Left ventricle myocardium superior (tissue), 1 donor: Measurements from ENCODE around the gene DTX2. TPM values are rescaled to one million over a fixed set of nuclear protein-coding genes. Genes with fewer than 3 reads are reported as not detected.
"Not testable (repeated sequence)": the region's sequence is repeated elsewhere in the genome, so short reads cannot be mapped to it uniquely, and the experiment has no call there.

Experiments
- ATAC-seq: fragments of 200-7000 bp; cut with Tn5 transposase; one replicate; pipeline ENCODE4 v1.9.1; 2020; ENCODE audit warnings: mild to moderate bottlenecking, moderate library complexity
- DNase-seq: peaks from one replicate; pipeline ENCODE4 v3.0.0-alpha.2; 2020
- intact Hi-C: fragments of 100-400 bp; cut with micrococcal nuclease; formaldehyde crosslinking; loops from one replicate; pipeline ENCODE4 v1.11.0; 2022
- total RNA-seq: library from RNA; stranded (reverse); fragmentation: NEBNext Ultra II Directional; extraction: Animal tissue kit (Norgen Biotek cat#: 25700); gene quantifications from one replicate; pipeline ENCODE4 v1.2.1, GENCODE V29; 2021
- donor health status: DM: no; HTN: yes; CAD: no; lungs with severe emphysema.

The DTX2 gene
- total RNA-seq, 1 donor from 2014 or later, result 9.3 TPM

DNA sequence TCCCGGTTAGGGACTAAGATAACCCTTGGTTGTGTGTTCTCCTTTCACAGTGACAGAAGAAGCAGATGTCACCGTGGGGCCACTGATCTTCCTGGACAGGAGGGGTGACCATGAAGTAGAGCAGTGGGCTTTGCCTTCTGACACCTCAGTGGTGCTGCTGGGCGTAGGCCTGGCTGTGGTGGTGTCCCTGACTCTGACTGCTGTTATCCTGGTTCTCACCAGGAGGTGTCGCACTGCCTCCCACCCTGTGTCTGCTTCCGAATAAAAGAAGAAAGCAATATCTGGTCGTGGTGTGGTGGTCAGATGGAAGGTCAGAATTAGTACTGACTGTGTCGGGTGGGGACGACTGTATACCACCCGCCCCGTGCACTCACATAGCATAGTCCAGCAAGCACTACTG is 19.7 kb upstream of the DTX2 start:
- intact Hi-C loops, result not testable (repeated sequence)
- ATAC-seq, result peak; percentile 50

GRCh38 chr7:76442664-76443446 is 18.7 kb upstream of the DTX2 start:
- DNase-seq, intact Hi-C loops, ATAC-seq: not testable (repeated sequence)

More for the DNA sequence above, 19.7 kb upstream of the DTX2 start:
- not testable (repeated sequence) for DNase-seq

DNA sequence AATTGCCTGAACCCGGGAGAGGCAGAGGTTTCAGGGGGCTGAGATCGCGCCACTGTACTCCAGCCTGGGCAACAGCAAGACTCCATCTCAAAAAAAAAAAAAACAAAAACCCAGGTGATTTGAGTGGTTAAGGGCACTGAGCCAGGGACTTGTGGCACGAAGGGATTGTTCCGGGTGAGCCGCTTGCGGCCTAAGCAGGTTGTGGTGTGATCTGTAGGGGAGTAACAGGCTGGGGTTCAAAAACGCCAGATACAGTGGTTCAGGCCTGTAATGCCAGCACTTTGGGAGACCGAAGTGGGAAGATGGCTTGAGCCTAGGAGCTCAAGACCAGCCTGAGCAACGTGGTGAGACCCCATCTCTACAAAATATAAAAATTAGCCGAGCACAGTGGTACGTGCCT is 17.7 kb upstream of the DTX2 start:
- DNase-seq, intact Hi-C loops, ATAC-seq: not testable (repeated sequence)

- DNase-seq, result peak; percentile 70
- intact Hi-C loops, result not testable (repeated sequence)
- ATAC-seq, result peak; percentile 98
These were observed 15.9 kb upstream of the DTX2 start for GRCh38 chr7:76445577-76446008.

DNA sequence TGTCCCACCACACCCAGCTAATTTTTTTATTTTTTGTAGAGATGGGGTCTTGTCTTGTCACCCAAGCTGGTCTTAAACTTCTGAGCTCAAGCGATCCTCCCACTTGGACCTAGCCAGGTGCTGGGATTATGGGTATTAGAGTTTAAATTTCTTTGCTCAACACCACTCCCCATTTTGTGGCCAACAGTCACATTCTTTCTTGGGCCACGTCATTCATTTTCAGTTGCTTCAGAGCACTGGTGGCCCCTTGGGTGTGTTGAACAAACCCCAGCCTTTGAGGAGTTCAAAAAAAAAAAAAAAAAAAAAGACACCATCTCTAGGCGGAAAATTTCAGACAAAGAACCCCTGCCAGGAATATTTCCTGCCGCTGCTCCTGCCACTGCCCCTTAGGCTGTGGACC is 4.5 kb upstream of the DTX2 start:
- ATAC-seq, result peak; percentile 27
- DNase-seq, intact Hi-C loops: not testable (repeated sequence)

- intact Hi-C loops, DNase-seq, ATAC-seq: not testable (repeated sequence)
These were observed 3.0 kb upstream of the DTX2 start for GRCh38 chr7:76458504-76458903.

- intact Hi-C loops, ATAC-seq, DNase-seq: not testable (repeated sequence)
These were observed 742 bp upstream of the DTX2 start for GRCh38 chr7:76460767-76461166.

DNA sequence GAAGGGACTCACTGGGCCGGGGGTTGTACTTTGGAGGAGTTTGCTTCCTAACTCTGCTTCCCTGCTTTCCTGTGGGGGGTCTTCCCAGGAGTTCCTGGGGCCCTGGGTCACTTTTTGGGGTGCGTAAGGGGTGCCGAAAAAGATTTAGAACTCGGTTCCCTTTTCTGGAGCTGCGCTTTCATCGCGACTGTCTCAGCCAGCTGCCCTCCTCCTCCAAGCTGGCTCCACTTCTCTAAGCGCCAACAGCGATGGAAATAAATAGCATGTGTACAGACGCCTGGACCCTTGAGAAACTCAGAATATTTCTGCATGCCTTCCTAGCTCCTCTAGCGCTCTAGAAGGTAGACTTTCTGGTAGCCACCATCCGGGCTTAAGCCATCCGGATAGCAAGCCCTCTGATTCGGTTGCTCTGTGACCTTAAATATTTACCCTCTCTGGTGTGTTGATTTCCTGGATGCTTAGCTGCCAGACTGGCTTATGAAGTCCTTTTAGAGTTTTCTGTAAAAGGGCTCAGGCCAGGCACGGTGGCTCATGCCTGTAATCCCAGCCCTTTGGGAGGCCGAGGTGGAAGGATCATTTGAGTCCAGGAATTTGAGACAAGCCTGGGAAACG is 868 bp downstream of the DTX2 start:
- ATAC-seq, result peak; percentile 42
- DNase-seq, intact Hi-C loops: not testable (repeated sequence)

DNA sequence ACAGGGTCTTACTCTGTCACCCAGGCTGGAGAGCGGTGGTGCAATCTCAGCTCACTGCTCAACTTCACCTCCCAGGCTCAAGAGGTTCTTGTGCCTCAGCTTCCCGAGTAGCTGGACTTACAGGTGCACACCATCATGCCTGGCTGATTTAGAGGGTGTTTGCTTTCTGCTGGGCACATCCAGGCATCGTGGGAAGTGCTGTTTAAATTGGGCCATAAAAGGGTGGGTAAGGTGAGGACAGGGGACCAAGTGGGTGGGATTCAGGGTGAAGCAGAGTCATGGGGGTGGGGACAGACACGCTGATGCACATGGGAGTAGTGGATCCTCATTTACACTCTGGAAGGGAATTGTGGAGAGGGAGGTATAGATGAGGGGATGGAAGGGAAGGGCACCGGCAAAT is 3.5 kb downstream of the DTX2 start:
- ATAC-seq, intact Hi-C loops, DNase-seq: not testable (repeated sequence)

DNA sequence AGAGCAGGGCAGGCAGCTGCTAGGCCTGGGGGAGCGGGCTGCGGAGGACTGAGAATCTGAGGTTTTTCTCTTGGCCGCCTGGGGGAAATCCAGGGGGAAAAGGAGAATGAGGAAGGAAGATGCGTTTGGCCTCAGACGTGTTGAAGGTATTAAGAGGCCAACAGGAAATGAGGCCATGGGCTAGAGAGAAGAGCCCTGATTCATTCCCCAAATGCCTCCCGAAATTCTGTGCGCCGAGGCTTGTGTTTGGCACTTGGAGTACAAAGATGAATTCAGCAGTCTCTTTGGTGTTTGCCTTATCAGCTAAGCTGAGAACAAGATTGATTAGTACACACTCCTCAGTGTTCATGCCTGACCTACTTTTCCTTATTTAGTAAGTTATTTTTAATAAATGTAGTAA is 4.4 kb downstream of the DTX2 start:
- DNase-seq, intact Hi-C loops: not testable (repeated sequence)
- peak; percentile 45 for ATAC-seq

DNA sequence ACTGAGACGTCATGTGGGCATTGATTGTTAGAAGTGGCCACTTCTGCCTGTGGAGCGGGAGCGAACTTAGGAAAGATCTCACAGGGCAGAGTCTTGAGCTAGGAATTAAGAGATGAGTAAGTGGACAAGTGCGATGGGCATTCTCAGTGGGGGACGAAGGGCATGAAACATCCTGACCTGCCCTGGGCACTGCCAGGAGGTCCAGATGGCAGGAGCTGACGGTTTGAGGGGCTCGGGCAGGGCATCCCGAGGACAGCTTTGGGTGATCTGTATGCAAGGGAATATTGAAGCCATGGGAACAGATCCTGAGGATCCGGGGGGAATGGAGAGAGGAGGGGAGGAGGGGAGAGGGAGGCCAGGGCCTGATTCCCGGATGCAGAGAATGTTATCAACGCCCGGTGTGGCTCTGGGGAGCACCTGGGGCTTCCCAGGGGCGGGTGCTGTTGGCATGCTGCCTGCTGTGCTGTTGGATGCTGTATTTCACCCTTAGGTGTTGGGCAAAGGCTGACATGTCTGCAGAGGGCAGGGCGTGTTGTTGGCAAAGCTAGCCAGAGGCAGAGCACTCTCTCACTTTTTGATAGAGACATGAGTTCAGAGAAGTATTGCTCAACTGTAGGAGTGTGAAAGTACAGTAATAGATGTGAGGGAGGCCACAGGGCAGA is 6.4 kb downstream of the DTX2 start:
- intact Hi-C loops, result not testable (repeated sequence)
- ATAC-seq, result peak; percentile 91
- peak; percentile 67 for DNase-seq

DNA sequence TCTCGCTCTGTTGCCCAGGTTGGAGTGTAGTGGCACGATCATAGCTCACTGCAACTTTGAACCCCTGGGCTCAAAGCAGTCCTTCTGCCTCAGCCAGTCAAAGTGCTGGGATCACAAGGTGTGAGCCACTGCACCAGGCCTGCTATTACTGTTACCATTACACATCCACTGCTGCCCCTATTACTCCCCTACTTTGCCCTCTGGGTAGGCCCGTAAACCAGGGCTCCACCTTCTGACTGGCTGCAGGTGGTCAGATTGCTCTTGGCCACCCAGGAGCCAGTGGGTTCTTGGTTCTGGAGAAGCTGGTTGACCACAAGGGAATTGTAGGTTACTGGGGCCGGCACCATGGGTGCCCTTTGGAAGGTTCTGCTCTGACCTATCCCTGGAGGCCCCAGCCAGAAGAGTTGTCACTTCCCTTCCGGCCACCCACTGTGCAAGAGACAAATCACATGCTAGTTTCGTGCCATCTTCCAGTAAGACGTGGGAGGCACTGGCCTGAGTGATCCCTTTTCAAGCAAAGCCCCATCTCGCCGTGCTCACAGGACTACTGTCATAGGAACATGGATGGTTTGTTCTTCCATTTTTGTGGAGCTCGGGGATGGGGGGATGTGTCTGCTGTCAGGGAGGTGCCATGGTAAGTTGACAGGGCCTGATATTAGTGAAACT is 10.2 kb downstream of the DTX2 start:
- ATAC-seq, intact Hi-C loops, DNase-seq: not testable (repeated sequence)

GRCh38 chr7:76473097-76473496 is 11.6 kb downstream of the DTX2 start:
- ATAC-seq, DNase-seq, intact Hi-C loops: not testable (repeated sequence)

DNA sequence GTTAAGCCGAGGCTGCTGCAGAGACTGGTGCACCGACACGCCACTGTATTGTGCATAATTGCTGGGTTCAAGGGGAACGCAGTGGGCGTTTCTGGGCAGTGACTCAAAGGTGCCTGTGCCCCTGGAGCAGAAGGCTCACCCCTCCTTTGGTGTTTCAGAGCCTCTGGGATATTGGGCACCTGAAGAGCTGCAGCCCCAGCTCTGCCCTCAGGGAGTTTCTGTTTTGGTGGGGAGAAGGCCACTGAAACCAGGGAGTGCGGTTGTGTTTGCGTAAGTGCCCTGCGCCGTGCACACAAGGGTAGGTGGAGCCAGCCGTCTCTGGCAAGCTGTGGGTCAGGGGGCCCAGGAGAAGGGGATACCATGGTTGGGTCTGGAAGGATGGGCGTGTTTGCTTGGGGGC is 14.8 kb downstream of the DTX2 start:
- not testable (repeated sequence) for DNase-seq

GRCh38 chr7:76476742-76477474 is 15.4 kb downstream of the DTX2 start:
- ATAC-seq, intact Hi-C loops, DNase-seq: not testable (repeated sequence)

More for the DNA sequence above, 14.8 kb downstream of the DTX2 start:
- intact Hi-C loops, ATAC-seq: not testable (repeated sequence)

DNA sequence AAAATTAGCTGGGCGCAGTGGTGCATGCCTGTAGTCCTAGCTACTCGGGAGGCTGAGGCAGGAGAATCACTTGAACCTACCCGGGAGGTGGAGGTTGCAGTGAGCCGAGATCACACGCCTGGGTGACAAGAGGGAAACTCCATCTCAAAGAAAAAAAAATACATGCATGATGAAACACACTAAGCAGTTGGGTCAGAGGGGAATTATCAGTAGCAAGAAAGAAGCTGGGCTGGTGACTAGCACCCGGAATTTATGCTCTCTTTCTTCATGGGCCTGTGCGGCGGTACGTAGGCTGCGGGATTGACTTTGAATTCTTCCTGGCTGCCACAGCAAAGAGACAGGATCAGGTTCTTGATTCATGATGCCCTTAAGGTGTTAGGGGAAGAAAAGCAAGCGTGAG is 18.1 kb downstream of the DTX2 start:
- intact Hi-C loops, result not testable (repeated sequence)

GRCh38 chr7:76480403-76481253 is 19.1 kb downstream of the DTX2 start:
- DNase-seq, intact Hi-C loops, ATAC-seq: not testable (repeated sequence)

More for the DNA sequence above, 18.1 kb downstream of the DTX2 start:
- ATAC-seq, DNase-seq: not testable (repeated sequence)
